K562 (cell line): Measurements from ENCODE around the gene ADAM33. TPM values are rescaled to one million over a fixed set of nuclear protein-coding genes. Genes with fewer than 3 reads are reported as not detected.

Experiments used
- ATAC-seq: fragments of 200-7000 bp; cut with Tn5 transposase; 3 replicates; pipeline ENCODE4 v1.9.1; 2020; ENCODE audit warnings: moderate library complexity
- BruUV-seq: library from RNA; stranded (reverse); fragments of 400-500 nt; replicated peaks from 2 replicates; lab custom pipeline; 2021; lab: Mats Ljungman, UMichigan
- CTCF ChIA-PET: fragments of 300-600 bp; formaldehyde crosslinking; extraction: SDS; loops from one replicate; lab custom pipeline; 2021; ENCODE audit warnings: low intra/inter-chr PET ratio; lab: Yijun Ruan, JAX
- POLR2A ChIA-PET: fragments of 300-600, 350-650 bp; sonication (Branson Sonifier 250); formaldehyde crosslinking; extraction: SDS; loops from one replicate; lab custom pipeline; 2021; ENCODE audit warnings: antibody characterized with exemption, inconsistent platforms; lab: Yijun Ruan, JAX
- DNase-seq, 4 experiments: peaks; one replicate each; pipeline versions ENCODE4 v3.0.0 to v3.0.0-alpha.2; 2011 to 2018; ENCODE audit warnings: low spot score in 3 of 4, mixed read lengths in 3 of 4; ENCODE audit errors: extremely low read depth in 1 of 4
- FAIRE-seq: peaks from 2 replicates; lab custom pipeline; 2011; peaks lifted over from hg19 to GRCh38; lab: Jason Lieb, UNC
- H2AFZ ChIP-seq: 2 replicates; pipeline ENCODE4 v1.6.0; 2011; ENCODE audit warnings: low read depth, low read length, control low read depth, inconsistent platforms
- H3K27ac ChIP-seq: fragments of 200-600 bp; 3 replicates; pipeline ENCODE4 v1.8.0; 2011; ENCODE audit warnings: low read depth, mild to moderate bottlenecking, control low read depth, inconsistent platforms, low read length, moderate library complexity, mixed read lengths; ENCODE audit errors: extremely low read depth
- H3K27me3 ChIP-seq, 2 experiments: fragments of 300-600 bp in 1 of 2; 2 replicates in 1 of 2; 3 replicates in 1 of 2; pipeline versions ENCODE4 v1.6.0 to v1.8.0; 2011; ENCODE audit warnings: inconsistent platforms in 2 of 2, low read length in 2 of 2, mild to moderate bottlenecking in 1 of 2, mixed read lengths in 1 of 2, moderate library complexity in 1 of 2; ENCODE audit not compliant: control insufficient read depth in 2 of 2, insufficient read depth in 2 of 2
- H3K36me3 ChIP-seq: fragments of 300-600 bp; 3 replicates; pipeline ENCODE4 v1.8.0; 2011; ENCODE audit warnings: mild to moderate bottlenecking, low read length, inconsistent platforms; ENCODE audit not compliant: control insufficient read depth, insufficient read depth
- H3K4me1 ChIP-seq, 2 experiments: fragments of 200-600 bp in 1 of 2; replicated peaks in 1 of 2; 2 replicates in 1 of 2; 3 replicates in 1 of 2; pipeline versions ENCODE4 v1.5.1 to v1.8.0; 2011; ENCODE audit warnings: inconsistent platforms in 2 of 2, low read length in 2 of 2, mild to moderate bottlenecking in 1 of 2, mixed read lengths in 1 of 2, moderate library complexity in 1 of 2; ENCODE audit not compliant: control insufficient read depth in 2 of 2, insufficient read depth in 2 of 2
- H3K4me2 ChIP-seq: 2 replicates; pipeline ENCODE4 v1.6.1; 2011; ENCODE audit warnings: low read length, control low read depth, inconsistent platforms, mixed read lengths; ENCODE audit not compliant: insufficient read depth
- H3K4me3 ChIP-seq: fragments of 200-600 bp; sonication (generic), shearing (Covaris generic); 2 replicates; pipeline ENCODE4 v1.5.1; 2016; ENCODE audit warnings: control low read depth, inconsistent platforms
- H3K79me2 ChIP-seq: fragments of 200-600 bp; 3 replicates; pipeline ENCODE4 v1.8.0; 2011; ENCODE audit warnings: low read length, inconsistent platforms; ENCODE audit not compliant: control insufficient read depth, insufficient read depth
- H3K9ac ChIP-seq, 2 experiments: 2 replicates each; pipeline versions ENCODE4 v1.6.0 to v1.6.1; 2011; ENCODE audit warnings: low read depth in 2 of 2, low read length in 2 of 2, control low read depth in 1 of 2, inconsistent platforms in 1 of 2, mild to moderate bottlenecking in 1 of 2, mixed read lengths in 1 of 2; ENCODE audit not compliant: insufficient read depth in 1 of 2
- H3K9me1 ChIP-seq: one replicate; pipeline ENCODE4 v1.6.0; 2011; ENCODE audit warnings: inconsistent platforms, mild to moderate bottlenecking, low read length, moderate library complexity; ENCODE audit not compliant: control insufficient read depth, insufficient read depth
- H3K9me3 ChIP-seq: replicated peaks from 2 replicates; pipeline ENCODE4 v1.5.1; 2011; ENCODE audit warnings: low read depth, low read length, inconsistent platforms; ENCODE audit not compliant: control insufficient read depth, insufficient read depth
- H4K20me1 ChIP-seq: replicated peaks from 2 replicates; pipeline ENCODE4 v1.6.1; 2011; ENCODE audit warnings: low read length, inconsistent platforms, mixed read lengths; ENCODE audit not compliant: control insufficient read depth, insufficient read depth
- DACH1 ChIP-seq: fragments of 450-650 bp; IDR thresholded peaks from 2 replicates; pipeline ENCODE4 v1.6.1; 2018; ENCODE audit not compliant: partially characterized antibody
- FOXA3 ChIP-seq, 2 experiments: fragments of 450-650 bp in 1 of 2; sonication (generic) in 1 of 2; formaldehyde crosslinking; IDR thresholded peaks in 1 of 2; conservative IDR thresholded peaks in 1 of 2; 2 replicates each; pipeline versions ENCODE4 v1.4.0 to v1.8.0; 2020 to 2022; ENCODE audit warnings: mild to moderate bottlenecking in 2 of 2, missing genetic modification reagents in 1 of 2
- GTF2A2 ChIP-seq: IDR thresholded peaks from 2 replicates; pipeline ENCODE4 v1.6.1; 2016; ENCODE audit warnings: mild to moderate bottlenecking, missing genetic modification characterization, missing compliant biosample characterization
- TEAD1 ChIP-seq, 2 experiments: fragments of 450-650 bp in 1 of 2; sonication (generic) in 1 of 2; formaldehyde crosslinking; IDR thresholded peaks; 2 replicates each; pipeline versions ENCODE4 v1.4.0 to v1.8.0; 2020 to 2022; ENCODE audit warnings: mild to moderate bottlenecking in 2 of 2, missing genetic modification reagents in 1 of 2
- VEZF1 ChIP-seq: fragments of 200-800 bp; sonication (Bioruptor generic); IDR thresholded peaks from 2 replicates; pipeline ENCODE4 v1.6.1; 2017; ENCODE audit warnings: missing genetic modification characterization, missing compliant biosample characterization
- WGBS: fragments of 100-300 bp; shearing (Covaris generic); methylation state at CpG from one replicate; pipeline ENCODE4 v1.1.6; 2016; ENCODE audit warnings: low coverage, mixed read lengths; ENCODE audit not compliant: insufficient coverage; ENCODE audit errors: missing lambda C conversion rate; 5-methylcytosine and 5-hydroxymethylcytosine counted together
- in situ Hi-C: fragments of 300-500 bp; cut with MboI; formaldehyde crosslinking; loops from 4 replicates; pipeline ENCODE4 v1.15.0; 2018; ENCODE audit warnings: inconsistent platforms, mixed read lengths
- intact Hi-C: fragments of 100-400 bp; cut with micrococcal nuclease; formaldehyde crosslinking; loops from 2 replicates; pipeline ENCODE4 v1.14.2; 2022
- polyA plus RNA-seq, 8 experiments: library from polyadenylated mRNA; depleted of rRNA in 4 of 8; stranded (reverse) in 5 of 8; unstranded in 3 of 8; fragments of >200 nt; fragmentation: Nextera tagmentation in 2 of 8; fragmentation: Illumina TruSeq in 1 of 8; extraction: Ambion mirVana in 2 of 8; extraction: Trizol in 1 of 8; gene quantifications; 2 replicates each; pipeline versions ENCODE4 v1.2.1 to v1.2.3, GENCODE V29; 2011 to 2014; ENCODE audit warnings: inconsistent platforms in 1 of 8, missing spikeins in 1 of 8
- total RNA-seq, 7 experiments: library from RNA; depleted of rRNA in 6 of 7; stranded (reverse); fragments of >200 nt in 6 of 7; fragmentation: Illumina TruSeq in 2 of 7; extraction: Trizol in 2 of 7; gene quantifications; 2 replicates each; pipeline versions ENCODE4 v1.2.1 to v1.2.3, GENCODE V29; 2011 to 2021; ENCODE audit warnings: low replicate concordance in 1 of 7
- TF ChIP-seq, protein P1 (sequence below): IDR thresholded peaks from 2 replicates; pipeline ENCODE4 v1.6.1; 2011; ENCODE audit warnings: borderline replicate concordance, low read depth, mild to moderate bottlenecking, moderate library complexity, low read length; ENCODE audit not compliant: insufficient read depth, poor library complexity, severe bottlenecking

Gene ADAM33
- total and polyA plus RNA-seq, 9 of the 15 experiments (the other 6 are each of a cell fraction or from before 2014, with no cell fraction given): not detected

DNA sequence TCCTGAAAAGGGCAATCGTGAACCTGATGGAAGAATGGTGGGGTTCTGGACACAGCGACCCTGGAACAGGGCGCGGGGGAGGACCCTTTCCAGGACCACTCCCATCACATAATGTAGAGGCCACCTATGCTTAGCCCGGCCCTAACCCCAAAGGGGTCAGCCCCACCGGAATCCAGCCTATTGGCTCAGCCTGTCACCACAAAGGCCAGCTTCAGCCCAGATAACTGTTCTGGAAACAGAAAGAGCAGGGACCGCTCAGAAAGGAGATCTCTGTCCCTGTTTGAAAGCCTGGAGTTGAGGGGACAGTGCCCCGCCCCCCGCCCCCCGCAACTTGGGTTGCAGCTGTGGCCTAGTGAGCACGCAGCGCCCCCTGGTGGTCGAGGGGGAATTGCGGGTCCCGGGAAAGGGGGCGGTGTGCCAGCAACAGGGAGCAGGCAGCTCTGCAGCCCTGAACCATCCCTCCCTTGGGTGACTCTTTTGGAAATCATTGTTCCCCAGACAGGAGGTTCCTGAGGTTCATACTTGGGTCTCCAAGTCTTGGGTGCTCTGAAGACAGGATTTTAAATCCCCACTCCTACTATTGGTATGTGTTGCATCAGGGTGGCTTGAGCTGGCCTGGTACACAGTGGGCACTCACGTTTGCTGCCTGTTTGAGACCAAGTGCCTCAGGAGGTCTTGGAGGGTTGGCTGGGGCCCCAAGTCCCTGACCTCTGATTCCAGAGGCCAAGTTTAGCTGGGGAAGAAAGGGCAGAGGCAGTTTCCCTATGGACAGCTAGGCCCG is 29.1 kb upstream of the ADAM33 start (continued):
- TF ChIP-seq TEAD1 (CRISPR knock-in tag; IDR thresholded peaks at IDR 0.05) (0 out of 4 replicates have a peak, but pooled peaks of 1 of the 2 experiments have one; percentile 27), FOXA3 (CRISPR knock-in tag; conservative IDR thresholded peaks at IDR 0.05 in 1 of 2, IDR thresholded peaks at IDR 0.05 in 1 of 2) (no peak), DACH1 (no peak), VEZF1 (CRISPR knock-in tag) (peak; percentile 75)
- TF ChIP-seq, all 486 proteins: peak for 18

DNA sequence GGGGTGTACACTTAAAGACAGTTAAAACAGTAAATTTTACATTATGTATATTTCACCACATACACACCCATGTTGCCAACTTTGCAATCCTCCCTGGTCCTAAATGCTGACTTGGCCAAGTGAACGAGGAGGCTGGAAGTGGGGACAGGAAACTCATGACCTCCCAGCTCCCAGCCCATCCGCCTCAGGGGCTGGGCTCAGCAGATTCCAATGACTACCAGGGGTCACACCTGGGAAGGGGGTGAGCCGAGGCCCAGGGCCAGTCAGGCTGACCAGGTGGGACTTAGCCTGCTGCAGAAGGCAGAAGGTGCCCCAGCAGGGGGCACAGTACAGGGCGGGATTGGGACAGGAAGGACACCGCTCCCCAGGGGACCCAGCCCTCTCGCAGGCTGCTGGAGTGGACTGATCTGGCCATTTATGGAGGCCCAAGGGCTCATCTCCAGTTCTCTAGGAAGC is 28.2 kb upstream of the ADAM33 start:
- Histone ChIP-seq H3K4me2 (no peak overlapping the region), H3K27ac (no peak overlapping the region), H4K20me1 (no peaks in the 10 kb centered on the region), H2AFZ (peak overlapping the region; percentile 55), H3K27me3 (0 out of 5 replicates have a peak, but pooled peaks cover 0 to 4% of the 10 kb centered on the region in 2 experiments), H3K9me1 (no peaks in the 10 kb centered on the region), H3K9me3 (no peaks in the 10 kb centered on the region), H3K4me1 (peaks cover 0 to 22% of the 10 kb centered on the region in 2 experiments; a peak in 2 of 5 replicates), H3K36me3 (no peaks in the 10 kb centered on the region), H3K9ac (peak overlapping the region in 1 of 2 experiments; percentile 10; a peak in 1 of 4 replicates), H3K4me3 (no peak overlapping the region), H3K79me2 (no peaks in the 10 kb centered on the region)
- no peak for FAIRE-seq
- CTCF ChIA-PET: interaction anchor here (0.9 to 1.8 kb wide), 2 partner anchors 34 to 147 kb away, joined by 3 to 12 read pairs; no protein-coding TSS in a partner anchor
- in situ Hi-C loops: loop anchor here (5.0 kb wide), 1 partner anchor 148 kb away; no protein-coding TSS in a partner anchor
- 40% methylated on average over 6 of the region's 6 CpGs for WGBS
- no peak for TF ChIP-seq GTF2A2 (tag)
- TF ChIP-seq, protein P1, sequence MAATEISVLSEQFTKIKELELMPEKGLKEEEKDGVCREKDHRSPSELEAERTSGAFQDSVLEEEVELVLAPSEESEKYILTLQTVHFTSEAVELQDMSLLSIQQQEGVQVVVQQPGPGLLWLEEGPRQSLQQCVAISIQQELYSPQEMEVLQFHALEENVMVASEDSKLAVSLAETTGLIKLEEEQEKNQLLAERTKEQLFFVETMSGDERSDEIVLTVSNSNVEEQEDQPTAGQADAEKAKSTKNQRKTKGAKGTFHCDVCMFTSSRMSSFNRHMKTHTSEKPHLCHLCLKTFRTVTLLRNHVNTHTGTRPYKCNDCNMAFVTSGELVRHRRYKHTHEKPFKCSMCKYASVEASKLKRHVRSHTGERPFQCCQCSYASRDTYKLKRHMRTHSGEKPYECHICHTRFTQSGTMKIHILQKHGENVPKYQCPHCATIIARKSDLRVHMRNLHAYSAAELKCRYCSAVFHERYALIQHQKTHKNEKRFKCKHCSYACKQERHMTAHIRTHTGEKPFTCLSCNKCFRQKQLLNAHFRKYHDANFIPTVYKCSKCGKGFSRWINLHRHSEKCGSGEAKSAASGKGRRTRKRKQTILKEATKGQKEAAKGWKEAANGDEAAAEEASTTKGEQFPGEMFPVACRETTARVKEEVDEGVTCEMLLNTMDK: peak; percentile 49
- intact Hi-C loops: no loop called here
- no TSS peak for BruUV-seq
- peak in 2 of 4 experiments; percentile 20 for DNase-seq
- POLR2A ChIA-PET: interaction anchor here (0.6 to 0.7 kb wide), 2 partner anchors 25 to 250 kb away, joined by 3 to 4 read pairs; no protein-coding TSS in a partner anchor
- peak; percentile 71 for ATAC-seq
